Lung microvascular endothelial cell (primary cell): Measurements from ENCODE around the gene IFNE. TPM values are rescaled to one million over a fixed set of nuclear protein-coding genes. Genes with fewer than 3 reads are reported as not detected.
"Not testable (repeated sequence)": the region's sequence is repeated elsewhere in the genome, so short reads cannot be mapped to it uniquely, and the experiment has no call there.

Source experiments
- DNase-seq, 2 donors: peaks; one replicate each; pipeline versions ENCODE4 v3.0.0 to v3.0.0-alpha.2; 2010; ENCODE audit warnings: low read depth in 2 of 2
- total RNA-seq: library from RNA; depleted of rRNA; stranded (reverse); fragments of >200 nt; gene quantifications from 2 replicates; pipeline ENCODE4 v1.2.1, GENCODE V29; 2014

The IFNE gene
- total RNA-seq, 1 donor from 2014 or later, result not detected

DNA sequence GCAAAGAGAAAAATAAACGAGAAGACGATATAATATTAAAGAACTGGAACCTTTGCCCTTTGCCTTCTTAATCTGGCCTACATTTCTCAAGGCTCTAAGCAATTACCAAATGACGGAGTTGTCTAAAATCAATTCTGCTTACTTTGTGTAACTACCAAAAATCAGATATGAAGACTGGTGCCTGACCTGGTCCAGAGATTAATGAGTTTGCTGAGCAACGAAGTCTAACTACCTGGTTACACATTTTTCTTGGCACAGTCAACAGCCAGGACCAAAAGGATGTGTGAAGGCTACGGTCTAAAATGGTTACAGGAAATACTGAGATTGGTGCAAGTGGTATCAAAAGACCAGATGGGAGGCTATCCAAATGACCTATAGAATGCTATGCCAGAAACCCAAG, 17.8 kb upstream of the IFNE start:
- DNase-seq, result no peak

DNA sequence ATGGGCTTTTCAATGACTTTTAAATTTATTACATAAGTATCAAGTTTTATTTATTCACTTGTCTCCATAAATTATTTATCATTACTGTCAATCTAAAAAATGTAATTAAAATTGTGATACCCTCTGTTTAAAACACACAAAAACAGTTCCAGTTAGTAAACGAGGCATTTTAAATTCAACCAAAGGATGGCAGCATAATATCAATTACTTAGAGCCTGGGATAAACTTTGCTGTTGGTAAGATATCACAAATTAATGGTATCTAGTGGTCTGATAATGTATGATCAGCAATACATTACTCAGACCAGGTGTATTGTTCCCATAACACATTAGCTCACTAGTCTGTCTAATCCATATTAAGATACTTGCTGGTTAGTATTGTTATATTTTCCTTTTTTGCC, 9.6 kb upstream of the IFNE start:
- DNase-seq, result peak in 1 of 2 donors; percentile 35

DNA sequence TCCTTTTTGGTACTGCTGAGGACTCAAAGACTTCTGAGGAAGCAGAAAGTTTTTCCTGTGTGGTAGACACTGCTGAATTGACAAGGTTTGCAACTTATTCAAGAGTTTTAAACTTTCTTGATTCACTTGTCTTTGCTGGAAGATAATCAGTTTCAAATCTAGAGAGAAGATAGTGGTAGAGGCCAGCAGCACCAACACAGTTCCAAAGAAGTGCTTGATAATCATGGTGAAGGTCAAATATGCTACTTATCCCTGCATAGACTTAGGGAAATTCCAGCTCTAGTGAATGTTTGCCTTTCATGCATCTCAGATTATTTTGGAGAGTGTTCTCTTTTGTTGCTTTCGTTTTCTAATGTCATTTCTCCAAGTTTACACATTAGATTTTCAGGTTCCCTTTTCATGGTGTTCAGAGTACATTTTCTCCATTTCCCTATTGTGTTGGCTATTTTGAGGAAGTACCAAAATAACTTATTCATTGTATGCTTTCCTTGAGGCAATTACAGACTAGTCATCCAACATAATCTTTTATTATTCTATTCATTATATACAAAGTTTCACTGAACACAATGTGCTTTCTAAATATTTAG, 550 bp downstream of the IFNE start:
- DNase-seq, result peak in 1 of 2 donors; percentile 6

DNA sequence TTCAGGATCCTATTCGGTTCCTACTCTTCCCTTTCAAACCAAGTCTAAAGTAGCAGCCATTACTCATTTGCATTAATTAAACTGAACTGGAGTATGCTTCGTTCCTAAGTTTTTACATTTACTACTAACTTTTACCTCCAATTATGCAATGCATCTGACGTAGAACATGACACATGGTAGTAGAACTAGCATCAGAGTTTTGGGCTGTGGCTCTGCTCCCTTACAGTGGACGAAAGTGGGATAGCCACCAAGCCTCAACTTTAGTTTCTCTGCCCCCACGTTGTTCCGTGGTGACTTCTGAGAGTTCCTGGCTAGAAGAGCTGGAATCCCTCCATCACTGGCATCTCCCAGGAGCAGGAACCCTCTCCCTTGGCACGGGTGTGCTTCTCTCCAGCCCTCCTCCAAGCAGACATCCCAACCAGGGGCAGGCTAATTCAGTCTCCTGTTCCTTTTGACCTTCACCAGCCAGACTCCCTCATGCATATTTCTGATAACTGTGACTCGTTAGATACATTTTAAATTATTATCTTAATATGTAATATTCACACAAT, 2.9 kb downstream of the IFNE start:
- no peak for DNase-seq

DNA sequence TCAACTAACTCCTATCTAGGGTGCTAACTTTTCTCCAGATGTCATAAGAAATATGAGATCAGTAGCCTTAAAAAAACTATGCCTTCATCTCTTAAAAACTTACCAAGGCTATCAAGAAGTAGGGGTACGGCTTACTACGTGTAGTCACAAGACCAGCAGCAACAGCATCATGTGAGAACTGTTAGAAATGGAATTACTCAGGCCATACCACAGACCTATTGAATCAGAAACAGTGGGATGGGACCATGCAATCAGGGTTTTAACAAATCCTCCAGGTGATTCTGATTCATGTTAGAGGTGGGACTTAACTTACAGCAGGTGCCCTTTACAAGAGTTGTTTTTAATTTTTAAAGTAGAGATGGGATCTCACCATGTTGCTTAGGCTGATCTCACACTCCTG, 4.6 kb downstream of the IFNE start:
- no peak for DNase-seq

DNA sequence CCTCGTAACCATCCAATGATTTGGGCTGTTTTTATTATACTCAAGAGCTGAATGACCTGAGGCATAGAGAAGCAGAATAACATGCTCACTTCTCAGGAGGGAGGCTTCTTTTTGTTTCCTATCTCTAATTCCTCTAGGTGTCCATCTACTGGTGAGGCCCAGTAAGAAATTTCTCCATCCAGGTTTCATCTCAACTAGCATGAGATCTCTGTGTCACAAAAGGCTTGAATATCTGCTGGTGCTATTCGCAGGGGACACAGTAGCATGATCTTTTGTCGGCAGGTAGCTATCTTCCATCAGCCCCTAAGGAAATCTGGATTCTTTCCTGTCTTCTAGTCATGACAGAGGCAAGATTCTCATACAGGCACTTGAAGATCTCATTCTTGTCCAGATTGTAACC, 8.9 kb downstream of the IFNE start:
- DNase-seq, result no peak

DNA sequence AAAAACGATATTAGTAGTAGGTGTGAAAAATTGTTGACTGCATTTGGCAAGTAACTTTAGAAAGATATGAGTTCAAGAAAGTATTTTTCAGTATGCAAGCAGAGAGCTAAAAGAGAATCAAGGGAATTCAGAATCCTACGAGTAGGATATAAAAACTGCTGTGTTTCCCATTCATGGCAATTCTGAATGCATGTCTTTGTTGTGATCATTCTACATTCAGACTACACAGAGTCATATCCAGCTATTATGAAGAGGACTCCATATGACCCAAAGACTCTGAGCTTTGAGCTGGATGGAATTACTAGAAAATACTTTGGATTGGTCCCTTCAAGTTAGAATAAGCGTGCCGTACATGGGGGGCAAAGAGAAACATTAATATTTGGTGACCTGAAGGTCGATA, 12.0 kb downstream of the IFNE start:
- DNase-seq, result no peak

DNA sequence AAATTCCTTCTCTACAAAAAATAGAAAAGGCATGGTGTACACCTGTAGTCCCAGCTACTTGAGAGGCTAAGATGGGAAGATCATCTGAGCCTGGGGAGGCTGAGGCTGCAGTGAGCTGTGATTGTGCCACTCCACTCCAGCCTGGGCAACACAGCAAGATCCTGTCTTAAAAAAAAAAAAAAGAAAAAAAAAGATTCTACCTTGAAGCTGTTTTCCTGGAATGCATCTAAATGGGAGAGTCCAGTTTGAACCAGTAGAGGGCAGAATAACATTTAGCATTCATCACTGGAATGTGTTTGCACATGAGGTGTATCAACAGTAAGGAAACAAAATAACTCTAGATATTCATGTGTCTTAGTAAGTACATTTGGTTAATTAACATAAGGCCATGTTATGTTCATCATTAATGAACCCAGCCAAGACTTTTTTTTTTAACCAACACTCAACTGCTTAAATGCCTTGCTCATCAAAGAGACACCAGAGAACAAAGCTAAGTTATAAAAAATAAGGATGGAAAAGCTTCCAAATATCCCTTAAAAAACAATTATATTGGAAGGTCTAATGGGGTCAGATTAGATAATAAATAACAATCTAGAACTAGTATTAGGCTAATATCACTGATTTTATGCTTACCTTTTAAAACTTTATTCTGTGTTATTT, 16.1 kb downstream of the IFNE start:
- DNase-seq, result peak; percentile 76

- no peak for DNase-seq
Observed at GRCh38 chr9:21465138-21465537, 17.0 kb downstream of the IFNE start.

GRCh38 chr9:21461377-21461776, 20.7 kb downstream of the IFNE start:
- no peak for DNase-seq

DNA sequence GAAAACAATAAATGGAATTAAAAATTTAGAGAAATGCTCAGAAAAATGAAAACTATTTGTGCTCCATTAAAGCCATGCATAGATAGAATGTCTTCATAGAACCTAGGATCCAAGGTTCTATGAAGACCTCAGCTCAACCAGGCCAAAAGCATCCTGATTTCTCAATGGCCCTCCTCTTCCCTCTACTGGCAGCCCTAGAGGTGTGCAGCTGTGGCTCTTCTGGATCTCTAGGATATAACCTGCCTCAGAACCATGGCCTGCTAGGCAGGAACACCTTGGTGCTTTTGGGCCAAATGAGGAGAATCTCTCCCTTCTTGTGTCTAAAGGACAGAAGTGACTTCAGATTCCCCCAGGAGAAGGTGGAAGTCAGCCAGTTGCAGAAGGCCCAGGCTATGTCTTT, 26.8 kb downstream of the IFNE start:
- peak; percentile 44 to 48 for DNase-seq

DNA sequence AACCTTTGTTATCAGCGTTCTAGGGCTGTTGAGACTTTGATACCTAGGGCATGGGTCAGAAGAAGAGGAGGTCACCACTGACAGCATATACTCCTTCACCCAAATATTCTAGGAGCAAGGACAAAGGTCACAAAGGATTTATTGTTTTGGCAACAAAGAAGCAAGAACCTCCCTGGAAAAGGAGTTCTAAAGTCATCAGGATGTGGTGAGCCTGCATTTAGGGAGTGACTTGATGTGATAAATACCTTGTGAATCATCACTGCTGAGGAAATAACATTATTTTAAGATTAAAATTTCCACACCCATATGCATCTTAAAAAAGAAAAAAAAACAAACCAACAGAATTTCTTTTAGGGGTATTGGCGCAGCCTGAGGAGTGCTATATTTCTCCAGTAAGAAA, 28.0 kb downstream of the IFNE start:
- DNase-seq, result peak in 1 of 2 donors; percentile 55

GRCh38 chr9:21452681-21453080, 29.4 kb downstream of the IFNE start:
- no peak for DNase-seq

GRCh38 chr9:21450733-21451394, 31.2 kb downstream of the IFNE start:
- no peak for DNase-seq

GRCh38 chr9:21449312-21449711, 32.8 kb downstream of the IFNE start:
- peak in 1 of 2 donors; percentile 40 for DNase-seq

DNA sequence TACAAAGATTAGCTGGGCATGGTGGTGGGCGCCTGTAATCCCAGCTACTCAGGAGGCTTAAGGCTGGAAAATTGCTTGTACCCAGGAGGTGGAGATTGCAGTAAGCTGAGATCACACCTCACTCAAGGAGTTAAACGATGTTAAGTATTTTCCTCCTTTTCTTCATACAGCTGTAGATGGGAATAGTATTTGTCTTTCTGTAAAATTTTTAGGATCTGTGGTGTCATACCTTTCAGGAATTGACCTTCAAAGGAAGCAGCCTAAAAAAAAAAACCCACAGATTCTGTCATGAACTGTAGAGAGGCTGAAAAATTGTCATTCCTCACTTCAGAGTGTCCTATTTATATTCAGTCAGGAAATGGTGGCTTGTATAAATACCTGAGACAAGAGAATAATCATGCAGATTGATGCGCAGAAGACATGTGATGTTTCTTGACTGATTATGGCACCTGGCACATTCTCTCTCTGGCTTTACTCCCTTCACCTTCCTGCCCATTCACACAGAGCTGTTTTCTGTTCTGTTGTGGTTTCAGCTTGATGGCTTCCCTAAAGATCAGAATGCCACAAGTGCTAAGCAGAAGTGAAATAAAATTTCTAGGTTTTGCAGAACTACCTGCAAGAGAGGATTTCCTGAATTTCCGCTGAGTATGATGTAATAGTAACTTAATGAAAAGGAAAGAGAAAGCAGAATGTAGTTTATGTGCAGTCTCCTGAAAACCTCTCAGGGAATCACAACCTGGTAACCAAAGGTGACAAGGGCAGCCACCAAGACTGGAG, 38.1 kb downstream of the IFNE start:
- no peak for DNase-seq

GRCh38 chr9:21440139-21440538, 42.0 kb downstream of the IFNE start, which contains the start of gene IFNA1:
IFNA1 (plus strand) TSS chr9:21440439; CDS start chr9:21440508, 69 bp downstream.
- no peak for DNase-seq

- not testable (repeated sequence) for DNase-seq
Observed at GRCh38 chr9:21435015-21435383, 47.1 kb downstream of the IFNE start.

- DNase-seq, result peak; percentile 76 to 81
Observed at GRCh38 chr9:21434202-21435014, 47.7 kb downstream of the IFNE start.

- DNase-seq, result no peak
Observed at GRCh38 chr9:21432672-21433425, 49.3 kb downstream of the IFNE start.
